Measurements from ENCODE around the gene TBL1Y.

GRCh38 chrY:7013051-7013450 lies 102.6 kb downstream of the TBL1Y start:
- TF ChIP-seq GATA3 (IDR thresholded peaks at IDR 0.05; ENCODE audit: low read depth, low read length) (no peak), GATA2 (IDR thresholded peaks at IDR 0.05; ENCODE audit: low read depth, low read length) (no peak)
